Frontal cortex (tissue), 4 donors: ENCODE data around the gene EXOSC2. TPM values are rescaled to one million over a fixed set of nuclear protein-coding genes. Genes with fewer than 3 reads are reported as not detected.
A peak's percentile ranks its signal among the peaks of the same experiment; 100 is the strongest.

Experiments used
- DNase-seq, 2 donors: peaks; one replicate each; pipeline ENCODE4 v3.0.0; 2012; ENCODE audit warnings: low spot score in 2 of 2
- FAIRE-seq: peaks from 2 replicates; lab custom pipeline; 2012; peaks lifted over from hg19 to GRCh38; lab: Jason Lieb, UNC
- total RNA-seq: library from RNA; depleted of rRNA; stranded (reverse); fragments of >200 nt; gene quantifications from one replicate; pipeline ENCODE4 v1.2.3, GENCODE V29; 2014
- donor health status: control.
- donor health status: control.
- donor health status: control.

Gene EXOSC2
- 48.5 TPM for total RNA-seq

GRCh38 chr9:130693426-130694191 is at the start of gene EXOSC2:
EXOSC2 (plus strand) TSS chr9:130693780; CDS start chr9:130693792, 12 bp downstream.
- no peak for FAIRE-seq

GRCh38 chr9:130651221-130651620 is 42.4 kb upstream of the EXOSC2 start:
- FAIRE-seq = no peak

More at GRCh38 chr9:130693426-130694191, at the start of gene EXOSC2:
- peak; percentile 87 to 95 for DNase-seq

GRCh38 chr9:130651752-130652151 is 41.8 kb upstream of the EXOSC2 start:
- FAIRE-seq (no peak), DNase-seq (no peak)

More at GRCh38 chr9:130651221-130651620, 42.4 kb upstream of the EXOSC2 start:
- no peak for DNase-seq

GRCh38 chr9:130654879-130655278 is 38.7 kb upstream of the EXOSC2 start:
- no peak for FAIRE-seq
- DNase-seq = no peak

- FAIRE-seq (no peak), DNase-seq (no peak)
These were observed 34.5 kb upstream of the EXOSC2 start for GRCh38 chr9:130658893-130659698.

GRCh38 chr9:130659699-130660248 is 33.8 kb upstream of the EXOSC2 start:
- FAIRE-seq (no peak), DNase-seq (no peak)

- DNase-seq (no peak), FAIRE-seq (no peak)
These were observed 33.3 kb upstream of the EXOSC2 start for GRCh38 chr9:130660326-130660682.

- FAIRE-seq = no peak
These were observed 32.7 kb upstream of the EXOSC2 start for GRCh38 chr9:130660683-130661450.

GRCh38 chr9:130661451-130662098 is 32.0 kb upstream of the EXOSC2 start:
- FAIRE-seq (no peak), DNase-seq (no peak)

More at GRCh38 chr9:130660683-130661450, 32.7 kb upstream of the EXOSC2 start:
- DNase-seq = no peak

GRCh38 chr9:130662099-130662969 is 31.2 kb upstream of the EXOSC2 start:
- FAIRE-seq (no peak), DNase-seq (no peak)

GRCh38 chr9:130662970-130663257 is 30.7 kb upstream of the EXOSC2 start:
- FAIRE-seq = no peak
- no peak for DNase-seq

- no peak for FAIRE-seq
- DNase-seq = peak in 1 of 2 donors; percentile 40
These were observed 30.2 kb upstream of the EXOSC2 start for GRCh38 chr9:130663258-130663976.

GRCh38 chr9:130663977-130664250 is 29.7 kb upstream of the EXOSC2 start:
- no peak for DNase-seq
- no peak for FAIRE-seq

- FAIRE-seq (no peak), DNase-seq (peak in 1 of 2 donors; percentile 46)
These were observed 29.1 kb upstream of the EXOSC2 start, which contains the start of gene PRDM12 for GRCh38 chr9:130664251-130665028. PRDM12 (plus strand) TSS chr9:130664594; CDS start chr9:130664654, 60 bp downstream.

- DNase-seq (no peak), FAIRE-seq (no peak)
These were observed 28.6 kb upstream of the EXOSC2 start for GRCh38 chr9:130665029-130665430.

GRCh38 chr9:130665431-130666392 is 27.9 kb upstream of the EXOSC2 start:
- FAIRE-seq (no peak), DNase-seq (no peak)
